ENCODE data around the gene PARD3.
A peak's percentile ranks its signal among the peaks of the same experiment; 100 is the strongest.

The PARD3 gene

DNA sequence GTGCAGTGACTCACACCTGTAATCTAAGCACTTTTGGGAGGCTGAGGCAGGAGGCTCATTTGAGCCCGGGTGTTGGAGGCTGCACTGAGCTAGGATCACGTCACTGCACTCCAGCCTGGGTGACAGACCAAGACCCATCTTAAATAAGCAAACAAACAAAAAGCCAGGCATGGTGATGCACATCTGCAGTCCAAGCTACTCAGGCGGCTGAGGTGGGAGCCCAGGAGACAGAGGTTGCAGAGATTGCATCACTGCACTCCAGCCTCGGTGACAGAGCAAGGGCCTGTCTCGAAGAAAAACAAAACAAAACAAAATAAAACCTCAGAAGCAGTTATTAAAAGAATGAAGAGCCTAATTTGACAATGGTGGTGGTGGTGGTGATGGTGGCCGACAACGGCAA lies 132.5 kb downstream of the PARD3 start:
- no peaks in the 10 kb centered on the region for H3K79me2 ChIP-seq (ENCODE audit: control insufficient read depth, insufficient read depth, low read length, poor library complexity)
- H3K9ac ChIP-seq (ENCODE audit: low read length), result no peak overlapping the region
- no peak overlapping the region for H3K4me2 ChIP-seq (ENCODE audit: low read length)
- H2BK5ac ChIP-seq (ENCODE audit: low read depth, low read length, poor library complexity), result no peak overlapping the region
- H3K4me3 ChIP-seq (ENCODE audit: low read depth, low read length), result no peak overlapping the region
- DNase-seq, result peak; percentile 72 to 80
- no peak overlapping the region for H2BK120ac ChIP-seq (ENCODE audit: insufficient read depth, low read length, poor library complexity)
- no peaks in the 10 kb centered on the region for H3K9me3 ChIP-seq (ENCODE audit: insufficient read depth, low read depth, low read length)
- no peak overlapping the region for H3K27ac ChIP-seq (ENCODE audit: low read depth, low read length)
- H2BK12ac ChIP-seq (ENCODE audit: low read length), result no peak overlapping the region
- H2AK5ac ChIP-seq (ENCODE audit: low read length), result no peak overlapping the region
- no peak overlapping the region for H2AFZ ChIP-seq (ENCODE audit: insufficient read depth, low read length, poor library complexity)
- H3K4me1 ChIP-seq (ENCODE audit: control insufficient read depth in 1 of 2, insufficient read depth in 2 of 2, low read length in 2 of 2), result peaks cover 0 to 2% of the 10 kb centered on the region in 2 experiments
- no peak overlapping the region for H4K91ac ChIP-seq (ENCODE audit: low read depth, low read length)
- H4K8ac ChIP-seq (ENCODE audit: low read depth, low read length), result no peak overlapping the region
- H3K79me1 ChIP-seq (ENCODE audit: low read length), result no peaks in the 10 kb centered on the region
- H3K23ac ChIP-seq (ENCODE audit: low read length), result no peak overlapping the region
- no peaks in the 10 kb centered on the region for H3K27me3 ChIP-seq (ENCODE audit: insufficient read depth, low read length)
- WGBS (ENCODE audit: extremely low coverage, insufficient coverage, insufficient read length), result no CpG with 5 or more reads among the region's 7 CpGs
- H3K18ac ChIP-seq (ENCODE audit: low read length), result no peak overlapping the region
- H3K4ac ChIP-seq (ENCODE audit: low read depth, low read length), result no peak overlapping the region
- H4K12ac ChIP-seq (ENCODE audit: low read depth, low read length), result no peak overlapping the region
- no peaks in the 10 kb centered on the region for H3K36me3 ChIP-seq (ENCODE audit: control insufficient read depth in 1 of 2, insufficient read depth in 2 of 2, low read length in 2 of 2)
- no peak overlapping the region for H3K14ac ChIP-seq (ENCODE audit: low read length)

DNA sequence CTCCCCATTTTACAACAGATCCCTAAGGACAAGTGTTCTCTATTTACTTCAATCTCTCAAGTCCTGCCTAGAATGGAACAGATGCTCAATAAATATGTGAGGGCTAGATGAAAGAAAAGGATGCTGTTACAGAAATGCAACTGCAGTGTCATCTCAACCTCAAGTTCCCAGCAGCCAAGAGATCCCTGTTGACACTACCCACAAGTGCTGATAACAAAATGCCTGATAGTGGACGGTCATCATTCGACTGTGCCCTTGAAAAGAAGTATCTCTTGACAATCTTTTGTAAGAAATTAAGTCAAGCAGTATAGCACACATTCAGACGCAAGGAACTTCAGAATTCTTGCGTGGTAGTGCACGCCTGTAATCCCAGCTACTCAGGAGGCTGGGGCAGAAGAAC lies 133.2 kb downstream of the PARD3 start:
- Histone ChIP-seq H2BK12ac (ENCODE audit: low read length) (no peak overlapping the region), H3K4ac (ENCODE audit: low read depth, low read length) (peak overlapping the region; percentile 55), H3K4me1 (ENCODE audit: control insufficient read depth in 1 of 2, insufficient read depth in 2 of 2, low read length in 2 of 2) (no peaks in the 10 kb centered on the region), H3K79me1 (ENCODE audit: low read length) (no peaks in the 10 kb centered on the region), H2AFZ (ENCODE audit: insufficient read depth, low read length, poor library complexity) (no peak overlapping the region), H2AK5ac (ENCODE audit: low read length) (no peak overlapping the region), H4K91ac (ENCODE audit: low read depth, low read length) (no peak overlapping the region), H3K36me3 (ENCODE audit: control insufficient read depth in 1 of 2, insufficient read depth in 2 of 2, low read length in 2 of 2) (no peaks in the 10 kb centered on the region), H3K18ac (ENCODE audit: low read length) (no peak overlapping the region), H3K14ac (ENCODE audit: low read length) (no peak overlapping the region), H4K12ac (ENCODE audit: low read depth, low read length) (no peak overlapping the region), H3K9me3 (ENCODE audit: insufficient read depth, low read depth, low read length) (no peaks in the 10 kb centered on the region), H3K79me2 (ENCODE audit: control insufficient read depth, insufficient read depth, low read length, poor library complexity) (no peaks in the 10 kb centered on the region), H2BK120ac (ENCODE audit: insufficient read depth, low read length, poor library complexity) (no peak overlapping the region), H3K9ac (ENCODE audit: low read length) (no peak overlapping the region), H3K4me2 (ENCODE audit: low read length) (no peak overlapping the region), H3K4me3 (ENCODE audit: low read depth, low read length) (no peak overlapping the region), H2BK5ac (ENCODE audit: low read depth, low read length, poor library complexity) (no peak overlapping the region), H3K23ac (ENCODE audit: low read length) (no peak overlapping the region), H3K27ac (ENCODE audit: low read depth, low read length) (no peak overlapping the region), H4K8ac (ENCODE audit: low read depth, low read length) (no peak overlapping the region), H3K27me3 (ENCODE audit: insufficient read depth, low read length) (no peaks in the 10 kb centered on the region)
- DNase-seq, result peak in 1 of 2 donors; percentile 50
- no CpG with 5 or more reads among the region's 5 CpGs for WGBS (ENCODE audit: extremely low coverage, insufficient coverage, insufficient read length)

DNA sequence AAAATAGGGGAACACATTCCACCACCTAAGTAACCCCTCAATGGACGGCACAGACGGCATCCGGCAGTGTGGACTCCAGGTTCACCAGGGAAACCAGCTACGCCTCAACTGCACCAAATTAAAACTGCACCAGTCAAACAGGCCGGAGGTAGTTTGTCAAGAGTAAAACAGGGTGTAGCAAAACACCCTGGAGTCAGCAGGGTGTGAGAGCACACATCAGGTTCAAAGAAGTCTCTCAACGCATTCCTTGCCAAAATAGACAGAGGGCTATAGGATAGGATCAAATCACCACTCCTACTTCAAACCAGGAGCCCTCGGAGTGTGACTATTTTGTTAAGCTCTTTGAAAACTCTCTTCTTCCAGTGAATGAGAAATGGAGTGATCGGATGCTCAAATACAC lies 135.9 kb downstream of the PARD3 start:
- H2AFZ ChIP-seq (ENCODE audit: insufficient read depth, low read length, poor library complexity), result no peak overlapping the region
- no peak overlapping the region for H4K12ac ChIP-seq (ENCODE audit: low read depth, low read length)
- H3K23ac ChIP-seq (ENCODE audit: low read length), result no peak overlapping the region
- H2BK12ac ChIP-seq (ENCODE audit: low read length), result no peak overlapping the region
- H2BK120ac ChIP-seq (ENCODE audit: insufficient read depth, low read length, poor library complexity), result no peak overlapping the region
- H2BK5ac ChIP-seq (ENCODE audit: low read depth, low read length, poor library complexity), result no peak overlapping the region
- no peak overlapping the region for H3K18ac ChIP-seq (ENCODE audit: low read length)
- no peaks in the 10 kb centered on the region for H3K79me1 ChIP-seq (ENCODE audit: low read length)
- H3K4ac ChIP-seq (ENCODE audit: low read depth, low read length), result no peak overlapping the region
- no peaks in the 10 kb centered on the region for H3K9me3 ChIP-seq (ENCODE audit: insufficient read depth, low read depth, low read length)
- no peak overlapping the region for H3K27ac ChIP-seq (ENCODE audit: low read depth, low read length)
- no peak overlapping the region for H3K4me2 ChIP-seq (ENCODE audit: low read length)
- no peak overlapping the region for H3K9ac ChIP-seq (ENCODE audit: low read length)
- H4K91ac ChIP-seq (ENCODE audit: low read depth, low read length), result no peak overlapping the region
- no peaks in the 10 kb centered on the region for H3K79me2 ChIP-seq (ENCODE audit: control insufficient read depth, insufficient read depth, low read length, poor library complexity)
- no peak overlapping the region for H3K14ac ChIP-seq (ENCODE audit: low read length)
- H4K8ac ChIP-seq (ENCODE audit: low read depth, low read length), result no peak overlapping the region
- no peaks in the 10 kb centered on the region for H3K4me1 ChIP-seq (ENCODE audit: control insufficient read depth in 1 of 2, insufficient read depth in 2 of 2, low read length in 2 of 2)
- H3K27me3 ChIP-seq (ENCODE audit: insufficient read depth, low read length), result no peaks in the 10 kb centered on the region
- no CpG with 5 or more reads among the region's 8 CpGs for WGBS (ENCODE audit: extremely low coverage, insufficient coverage, insufficient read length)
- no peak overlapping the region for H2AK5ac ChIP-seq (ENCODE audit: low read length)
- H3K36me3 ChIP-seq (ENCODE audit: control insufficient read depth in 1 of 2, insufficient read depth in 2 of 2, low read length in 2 of 2), result no peaks in the 10 kb centered on the region
- DNase-seq, result no peak
- H3K4me3 ChIP-seq (ENCODE audit: low read depth, low read length), result no peak overlapping the region

DNA sequence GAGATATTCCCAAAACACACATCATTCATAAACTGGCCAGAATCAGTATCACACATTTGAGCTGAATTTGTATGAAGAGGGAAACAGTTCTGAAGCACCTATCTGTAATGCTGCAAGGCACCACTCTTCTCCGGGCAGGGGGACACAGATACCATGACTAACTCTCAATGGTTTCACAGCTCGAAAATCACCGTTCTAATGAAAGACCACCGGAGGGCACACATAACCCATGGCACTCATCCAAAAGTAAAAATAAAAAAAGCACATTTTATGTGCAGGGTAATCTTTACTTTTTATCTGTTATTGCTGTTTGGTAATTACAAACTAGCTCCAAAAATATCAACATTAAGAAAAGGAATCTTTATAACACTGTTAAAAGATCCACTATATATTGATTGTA lies 137.5 kb downstream of the PARD3 start:
- Histone ChIP-seq H3K79me2 (ENCODE audit: control insufficient read depth, insufficient read depth, low read length, poor library complexity) (no peaks in the 10 kb centered on the region), H4K12ac (ENCODE audit: low read depth, low read length) (no peak overlapping the region), H2BK120ac (ENCODE audit: insufficient read depth, low read length, poor library complexity) (no peak overlapping the region), H3K79me1 (ENCODE audit: low read length) (no peaks in the 10 kb centered on the region), H3K27ac (ENCODE audit: low read depth, low read length) (no peak overlapping the region), H3K4me3 (ENCODE audit: low read depth, low read length) (no peak overlapping the region), H4K91ac (ENCODE audit: low read depth, low read length) (no peak overlapping the region), H3K4me1 (ENCODE audit: control insufficient read depth in 1 of 2, insufficient read depth in 2 of 2, low read length in 2 of 2) (no peaks in the 10 kb centered on the region), H3K9ac (ENCODE audit: low read length) (no peak overlapping the region), H3K4me2 (ENCODE audit: low read length) (no peak overlapping the region), H3K23ac (ENCODE audit: low read length) (no peak overlapping the region), H3K9me3 (ENCODE audit: insufficient read depth, low read depth, low read length) (no peaks in the 10 kb centered on the region), H2BK5ac (ENCODE audit: low read depth, low read length, poor library complexity) (no peak overlapping the region), H3K27me3 (ENCODE audit: insufficient read depth, low read length) (no peaks in the 10 kb centered on the region), H3K4ac (ENCODE audit: low read depth, low read length) (no peak overlapping the region), H2AFZ (ENCODE audit: insufficient read depth, low read length, poor library complexity) (no peak overlapping the region), H2AK5ac (ENCODE audit: low read length) (no peak overlapping the region), H3K36me3 (ENCODE audit: control insufficient read depth in 1 of 2, insufficient read depth in 2 of 2, low read length in 2 of 2) (no peaks in the 10 kb centered on the region), H3K18ac (ENCODE audit: low read length) (no peak overlapping the region), H2BK12ac (ENCODE audit: low read length) (no peak overlapping the region), H3K14ac (ENCODE audit: low read length) (no peak overlapping the region), H4K8ac (ENCODE audit: low read depth, low read length) (no peak overlapping the region)
- WGBS (ENCODE audit: extremely low coverage, insufficient coverage, insufficient read length), result no CpG with 5 or more reads among the region's 4 CpGs
- no peak for DNase-seq

Measured in trophoblast cell (in vitro differentiated cells and primary cell).